ENCODE measurements around the gene RBP5.

The RBP5 gene

GRCh38 chr12:7144414-7145120 is 15.9 kb upstream of the RBP5 start:
- peak; percentile 55 for DNase-seq

- DNase-seq = no peak
Measured at GRCh38 chr12:7143564-7143963, 14.9 kb upstream of the RBP5 start.

- no peak for DNase-seq
Measured at GRCh38 chr12:7142809-7143465, 14.2 kb upstream of the RBP5 start.

GRCh38 chr12:7142056-7142644 is 13.5 kb upstream of the RBP5 start:
- peak; percentile 63 for DNase-seq

GRCh38 chr12:7141351-7142005 is 12.8 kb upstream of the RBP5 start:
- no peak for DNase-seq

GRCh38 chr12:7139200-7139599 is 10.5 kb upstream of the RBP5 start:
- no peak for DNase-seq

GRCh38 chr12:7137908-7138307 is 9.2 kb upstream of the RBP5 start:
- DNase-seq = no peak

- DNase-seq = no peak
Measured at GRCh38 chr12:7136676-7137075, 8.0 kb upstream of the RBP5 start.

GRCh38 chr12:7136071-7136470 is 7.4 kb upstream of the RBP5 start:
- no peak for DNase-seq

GRCh38 chr12:7134396-7135166 is 5.9 kb upstream of the RBP5 start:
- DNase-seq = no peak

GRCh38 chr12:7131502-7131866 is 2.8 kb upstream of the RBP5 start:
- DNase-seq = peak; percentile 42

- DNase-seq = peak; percentile 61
Measured at GRCh38 chr12:7130701-7131501, 2.2 kb upstream of the RBP5 start.

GRCh38 chr12:7129872-7130691 is 1.4 kb upstream of the RBP5 start, which contains the start of gene CLSTN3:
CLSTN3 (plus strand) TSS chr12:7130371; CDS start chr12:7130649, 278 bp downstream.
- DNase-seq = peak; percentile 92

GRCh38 chr12:7129287-7129871 is 690 bp upstream of the RBP5 start:
- no peak for DNase-seq

- no peak for DNase-seq
Measured at GRCh38 chr12:7127916-7128626, 618 bp downstream of the RBP5 start.

- no peak for DNase-seq
Measured at GRCh38 chr12:7125632-7126227, 3.0 kb downstream of the RBP5 start.

GRCh38 chr12:7123806-7124522 is 4.7 kb downstream of the RBP5 start:
- no peak for DNase-seq

GRCh38 chr12:7122811-7123769 is 5.6 kb downstream of the RBP5 start:
- DNase-seq = no peak

Measured in CD4-positive, alpha-beta T cell treated with Interleukin-17A for 1 hour (primary cell).